ENCODE results near the gene RNU5D-1.

Gene RNU5D-1

DNA sequence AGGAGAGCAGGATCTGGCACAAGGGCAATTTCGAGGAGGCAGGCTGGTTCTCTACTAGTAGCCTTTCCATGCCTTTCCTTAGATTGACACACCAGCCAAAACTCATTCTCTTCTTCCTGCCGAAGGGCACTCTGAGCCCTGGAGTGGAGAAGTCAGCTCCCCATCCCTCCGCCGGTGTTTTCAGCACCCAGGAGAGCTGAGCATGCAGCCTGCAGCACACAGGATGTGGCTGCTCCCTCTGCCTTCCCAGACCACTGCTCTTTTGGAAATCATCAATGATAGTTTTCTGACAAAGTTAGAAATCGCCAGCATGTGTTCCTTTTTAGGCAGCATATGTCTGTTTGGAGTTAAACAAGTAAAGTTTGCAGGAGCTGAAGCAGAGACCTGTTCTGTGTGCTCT lies 11.7 kb downstream of the RNU5D-1 start:
- in situ Hi-C loops (cut with HindIII; ENCODE audit: low sequenced_read_pairs): no loop called here
- H3K4me3 ChIP-seq (ENCODE audit: low read depth, low read length): no peak overlapping the region
- TF ChIP-seq, protein P1, sequence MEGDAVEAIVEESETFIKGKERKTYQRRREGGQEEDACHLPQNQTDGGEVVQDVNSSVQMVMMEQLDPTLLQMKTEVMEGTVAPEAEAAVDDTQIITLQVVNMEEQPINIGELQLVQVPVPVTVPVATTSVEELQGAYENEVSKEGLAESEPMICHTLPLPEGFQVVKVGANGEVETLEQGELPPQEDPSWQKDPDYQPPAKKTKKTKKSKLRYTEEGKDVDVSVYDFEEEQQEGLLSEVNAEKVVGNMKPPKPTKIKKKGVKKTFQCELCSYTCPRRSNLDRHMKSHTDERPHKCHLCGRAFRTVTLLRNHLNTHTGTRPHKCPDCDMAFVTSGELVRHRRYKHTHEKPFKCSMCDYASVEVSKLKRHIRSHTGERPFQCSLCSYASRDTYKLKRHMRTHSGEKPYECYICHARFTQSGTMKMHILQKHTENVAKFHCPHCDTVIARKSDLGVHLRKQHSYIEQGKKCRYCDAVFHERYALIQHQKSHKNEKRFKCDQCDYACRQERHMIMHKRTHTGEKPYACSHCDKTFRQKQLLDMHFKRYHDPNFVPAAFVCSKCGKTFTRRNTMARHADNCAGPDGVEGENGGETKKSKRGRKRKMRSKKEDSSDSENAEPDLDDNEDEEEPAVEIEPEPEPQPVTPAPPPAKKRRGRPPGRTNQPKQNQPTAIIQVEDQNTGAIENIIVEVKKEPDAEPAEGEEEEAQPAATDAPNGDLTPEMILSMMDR (IDR thresholded peaks at IDR 0.05; ENCODE audit: low read depth, low read length): no peak
- DNase-seq (ENCODE audit: low read depth, low spot score): no peak

DNA sequence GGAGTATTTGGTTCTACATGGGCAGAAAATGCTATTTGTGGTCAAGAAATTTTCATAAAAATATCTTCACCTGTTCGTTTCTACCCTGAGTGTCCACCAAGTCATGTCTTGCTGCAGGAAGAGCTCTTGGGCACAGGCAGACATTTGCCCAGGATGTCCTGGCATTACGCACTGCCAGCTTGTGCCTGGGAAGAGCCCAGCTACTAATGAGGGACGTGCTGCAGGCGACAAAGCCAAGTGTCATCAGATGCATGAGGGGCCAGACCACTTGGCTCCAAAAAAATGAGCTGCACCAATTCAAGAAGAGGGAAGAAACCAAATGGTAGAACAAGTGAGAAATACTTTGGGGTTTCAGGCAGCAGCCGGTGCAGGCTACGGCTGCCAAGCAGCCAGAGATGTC lies 12.9 kb downstream of the RNU5D-1 start:
- no peak overlapping the region for H3K4me3 ChIP-seq (ENCODE audit: low read depth, low read length)
- in situ Hi-C loops (cut with HindIII; ENCODE audit: low sequenced_read_pairs): no loop called here
- DNase-seq (ENCODE audit: low read depth, low spot score): no peak

DNA sequence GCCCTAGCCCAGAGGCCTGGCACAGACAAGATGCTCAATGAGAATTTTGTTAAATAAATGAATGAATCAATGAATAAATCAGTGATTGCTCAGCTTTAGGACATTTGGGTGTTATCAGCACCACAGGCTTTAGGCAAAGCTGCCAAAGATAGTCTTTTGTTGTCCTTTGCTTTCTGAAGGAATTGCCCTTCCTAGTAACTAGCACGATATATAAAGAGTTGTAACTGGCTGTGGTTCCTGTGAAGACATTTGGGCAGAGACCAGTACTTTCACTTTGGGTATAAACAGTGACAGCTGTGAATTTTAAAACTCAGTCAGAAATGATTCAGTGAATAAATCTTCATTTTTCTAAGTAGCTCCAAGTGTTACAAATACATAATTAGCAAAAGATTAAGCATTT lies 13.3 kb downstream of the RNU5D-1 start:
- in situ Hi-C loops (cut with HindIII; ENCODE audit: low sequenced_read_pairs): no loop called here
- TF ChIP-seq, protein P1 (IDR thresholded peaks at IDR 0.05; ENCODE audit: low read depth, low read length): no peak
- no peak for DNase-seq (ENCODE audit: low read depth, low spot score)
- H3K4me3 ChIP-seq (ENCODE audit: low read depth, low read length): no peak overlapping the region

More for the DNA sequence above, 12.9 kb downstream of the RNU5D-1 start:
- TF ChIP-seq, protein P1 (IDR thresholded peaks at IDR 0.05; ENCODE audit: low read depth, low read length): no peak

DNA sequence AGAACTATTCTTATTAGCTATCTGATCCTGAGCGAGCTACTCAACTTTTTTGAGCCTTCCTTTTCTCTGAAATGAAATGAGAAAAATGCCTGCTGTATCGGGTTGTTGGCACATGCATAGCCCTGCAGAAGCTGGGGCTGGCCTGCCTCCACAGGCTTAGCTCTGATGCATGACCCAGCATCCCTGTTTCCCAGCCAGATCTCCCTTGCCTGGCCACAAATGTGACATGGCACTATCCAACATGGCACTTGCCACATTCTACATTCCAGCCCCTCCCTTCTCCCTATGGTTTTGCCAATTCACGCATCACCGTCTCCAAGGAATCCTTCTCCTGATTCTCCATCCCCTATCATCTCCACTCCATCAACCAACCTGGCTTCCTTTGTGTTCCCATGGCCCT lies 13.8 kb downstream of the RNU5D-1 start:
- in situ Hi-C loops (cut with HindIII; ENCODE audit: low sequenced_read_pairs): no loop called here
- TF ChIP-seq, protein P1 (IDR thresholded peaks at IDR 0.05; ENCODE audit: low read depth, low read length): no peak
- DNase-seq (ENCODE audit: low read depth, low spot score): no peak
- no peak overlapping the region for H3K4me3 ChIP-seq (ENCODE audit: low read depth, low read length)

DNA sequence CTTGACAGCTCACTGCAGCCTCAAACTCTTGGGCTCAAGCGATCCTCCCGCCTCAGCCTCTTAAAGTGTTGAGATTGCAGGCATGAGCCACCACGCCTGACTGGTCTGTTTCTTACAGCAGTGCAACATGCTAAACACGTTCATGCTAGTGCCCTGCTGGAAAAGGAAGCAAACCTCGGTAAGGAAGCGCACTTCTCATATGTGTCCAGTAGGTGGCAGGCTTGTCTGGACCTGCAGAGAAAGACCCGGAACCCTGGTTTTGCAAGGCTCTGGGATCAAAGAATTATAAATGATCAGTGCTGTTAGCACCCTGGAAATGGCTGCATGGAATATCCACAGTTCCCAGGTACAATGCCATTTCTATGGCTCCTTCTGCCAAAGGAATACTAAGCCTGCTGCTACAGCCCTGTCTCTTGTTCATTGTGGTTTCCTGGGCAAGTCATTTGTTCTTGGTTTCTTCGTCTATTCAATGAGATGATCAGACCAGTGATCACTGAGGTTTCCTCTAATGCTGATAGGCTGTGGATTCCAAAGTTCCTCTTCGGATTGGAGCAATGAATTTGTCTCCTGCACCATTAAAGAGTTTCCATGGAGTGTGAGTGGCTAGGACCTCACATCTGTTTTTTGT lies 15.9 kb downstream of the RNU5D-1 start:
- no peak overlapping the region for H3K4me3 ChIP-seq (ENCODE audit: low read depth, low read length)
- in situ Hi-C loops (cut with HindIII; ENCODE audit: low sequenced_read_pairs): no loop called here
- peak; percentile 69 for DNase-seq (ENCODE audit: low read depth, low spot score)
- TF ChIP-seq, protein P1 (IDR thresholded peaks at IDR 0.05; ENCODE audit: low read depth, low read length): peak; percentile 94

DNA sequence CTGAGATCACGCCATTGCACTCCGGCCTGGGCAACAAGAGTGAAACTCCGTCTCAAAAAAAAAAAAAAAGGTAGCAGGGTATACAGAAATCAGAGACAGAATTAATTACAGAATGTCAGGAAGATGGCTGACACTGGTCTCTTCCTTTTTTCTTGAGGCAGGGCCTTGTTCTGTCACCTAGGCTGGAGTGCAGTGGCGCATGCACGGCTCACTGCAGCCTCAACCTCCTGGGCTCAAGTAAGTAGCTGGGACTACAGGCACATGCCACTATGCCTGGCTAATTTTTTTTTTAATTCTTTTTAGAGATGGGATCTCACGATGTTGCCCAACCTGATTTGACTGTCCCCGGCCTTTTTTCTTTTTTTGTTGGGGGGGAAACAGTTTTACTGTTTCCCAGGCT lies 16.4 kb downstream of the RNU5D-1 start:
- H3K4me3 ChIP-seq (ENCODE audit: low read depth, low read length): no peak overlapping the region
- no peak for DNase-seq (ENCODE audit: low read depth, low spot score)
- TF ChIP-seq, protein P1 (IDR thresholded peaks at IDR 0.05; ENCODE audit: low read depth, low read length): no peak
- in situ Hi-C loops (cut with HindIII; ENCODE audit: low sequenced_read_pairs): no loop called here
